Measurements from ENCODE around the gene ZAR1. TPM values are rescaled to one million over a fixed set of nuclear protein-coding genes. Genes with fewer than 3 reads are reported as not detected.
"Not testable (repeated sequence)": the region's sequence is repeated elsewhere in the genome, so short reads cannot be mapped to it uniquely, and the experiment has no call there.

The ZAR1 gene
- 1 to 10 TPM in 1 of 2 donors, under 1 TPM in 1; 0.68 to 1.8 TPM for total RNA-seq

- ATAC-seq (ENCODE audit: insufficient number of reproducible peaks, low FRiP score, low read depth) (no peak), DNase-seq (ENCODE audit: low spot score) (no peak)
- Histone ChIP-seq H3K4me1 (ENCODE audit: control insufficient read depth in 1 of 2, low read depth in 2 of 2) (peaks cover 0 to 14% of the 10 kb centered on the region in 2 donors), H3K4me3 (peak within 1 kb of the TSS; percentile 65), H3K9me3 (no peaks in the 10 kb centered on the region), H3K27ac (no peak within 1 kb of the TSS), H3K27me3 (replicated peaks; ENCODE audit: insufficient read depth) (peaks cover 7% of the 10 kb centered on the region), H3K36me3 (no peaks in the 10 kb centered on the region)
- TF ChIP-seq CTCF (IDR thresholded peaks at IDR 0.05), result no peak
These were observed at the start of gene ZAR1 for GRCh38 chr4:48490012-48490679. Gene ZAR1, plus strand, starts transcription at chr4:48490252. Its CDS starts 40 bp downstream, at chr4:48490292.

- H3K4me3 ChIP-seq; H3K27me3 ChIP-seq (replicated peaks; ENCODE audit: insufficient read depth); H3K4me1 ChIP-seq (ENCODE audit: control insufficient read depth in 1 of 2, low read depth in 2 of 2); ATAC-seq (ENCODE audit: insufficient number of reproducible peaks, low FRiP score, low read depth); H3K27ac ChIP-seq; DNase-seq (ENCODE audit: low spot score); H3K36me3 ChIP-seq; H3K9me3 ChIP-seq: not testable (repeated sequence)
These were observed 49.1 kb upstream of the ZAR1 start for GRCh38 chr4:48440914-48441313.

- TF ChIP-seq CTCF (IDR thresholded peaks at IDR 0.05), result peak; percentile 61
- H3K4me1 ChIP-seq (ENCODE audit: control insufficient read depth in 1 of 2, low read depth in 2 of 2), result no peaks in the 10 kb centered on the region
These were observed 44.3 kb upstream of the ZAR1 start for GRCh38 chr4:48445704-48446103.

GRCh38 chr4:48446642-48447041, 43.4 kb upstream of the ZAR1 start:
- TF ChIP-seq CTCF (IDR thresholded peaks at IDR 0.05), result no peak
- ATAC-seq (ENCODE audit: insufficient number of reproducible peaks, low FRiP score, low read depth), result no peak

More at GRCh38 chr4:48445704-48446103, 44.3 kb upstream of the ZAR1 start:
- no peak overlapping the region for H3K27ac ChIP-seq
- no peaks in the 10 kb centered on the region for H3K27me3 ChIP-seq (replicated peaks; ENCODE audit: insufficient read depth)
- H3K36me3 ChIP-seq, result no peaks in the 10 kb centered on the region
- no peak for DNase-seq (ENCODE audit: low spot score)
- ATAC-seq (ENCODE audit: insufficient number of reproducible peaks, low FRiP score, low read depth), result no peak
- H3K9me3 ChIP-seq, result no peaks in the 10 kb centered on the region
- H3K4me3 ChIP-seq, result no peak overlapping the region

GRCh38 chr4:48449151-48449550, 40.9 kb upstream of the ZAR1 start:
- Histone ChIP-seq H3K4me3 (no peak overlapping the region), H3K27ac (no peak overlapping the region), H3K4me1 (ENCODE audit: control insufficient read depth in 1 of 2, low read depth in 2 of 2) (no peaks in the 10 kb centered on the region), H3K36me3 (no peaks in the 10 kb centered on the region), H3K9me3 (no peaks in the 10 kb centered on the region), H3K27me3 (replicated peaks; ENCODE audit: insufficient read depth) (no peaks in the 10 kb centered on the region)
- ATAC-seq (ENCODE audit: insufficient number of reproducible peaks, low FRiP score, low read depth) (no peak), DNase-seq (ENCODE audit: low spot score) (no peak)
- no peak for TF ChIP-seq CTCF (IDR thresholded peaks at IDR 0.05)

More at GRCh38 chr4:48446642-48447041, 43.4 kb upstream of the ZAR1 start:
- Histone ChIP-seq H3K27ac (no peak overlapping the region), H3K9me3 (no peaks in the 10 kb centered on the region), H3K4me3 (no peak overlapping the region), H3K36me3 (no peaks in the 10 kb centered on the region), H3K4me1 (ENCODE audit: control insufficient read depth in 1 of 2, low read depth in 2 of 2) (no peaks in the 10 kb centered on the region), H3K27me3 (replicated peaks; ENCODE audit: insufficient read depth) (no peaks in the 10 kb centered on the region)
- no peak for DNase-seq (ENCODE audit: low spot score)

GRCh38 chr4:48450740-48451139, 39.3 kb upstream of the ZAR1 start:
- ATAC-seq (ENCODE audit: insufficient number of reproducible peaks, low FRiP score, low read depth), result no peak
- no peaks in the 10 kb centered on the region for H3K36me3 ChIP-seq

GRCh38 chr4:48451656-48452055, 38.4 kb upstream of the ZAR1 start:
- not testable (repeated sequence) for ATAC-seq (ENCODE audit: insufficient number of reproducible peaks, low FRiP score, low read depth); DNase-seq (ENCODE audit: low spot score); H3K36me3 ChIP-seq; H3K27me3 ChIP-seq (replicated peaks; ENCODE audit: insufficient read depth); H3K9me3 ChIP-seq; H3K4me1 ChIP-seq (ENCODE audit: control insufficient read depth in 1 of 2, low read depth in 2 of 2); H3K27ac ChIP-seq; H3K4me3 ChIP-seq

More at GRCh38 chr4:48450740-48451139, 39.3 kb upstream of the ZAR1 start:
- Histone ChIP-seq H3K27me3 (replicated peaks; ENCODE audit: insufficient read depth) (no peaks in the 10 kb centered on the region), H3K4me3 (no peak overlapping the region), H3K27ac (no peak overlapping the region), H3K9me3 (no peaks in the 10 kb centered on the region), H3K4me1 (ENCODE audit: control insufficient read depth in 1 of 2, low read depth in 2 of 2) (no peaks in the 10 kb centered on the region)
- DNase-seq (ENCODE audit: low spot score), result no peak
- TF ChIP-seq CTCF (IDR thresholded peaks at IDR 0.05), result no peak

Data from thoracic aorta (tissue), 2 donors.